Right lobe of liver (tissue), 4 donors: ENCODE measurements around the gene EDARADD.

ENCODE experiments used
- POLR2A ChIP-seq: fragments of 450-650 bp; IDR thresholded peaks from one replicate; pipeline ENCODE4 v1.6.1; 2017; ENCODE audit warnings: antibody characterized with exemption, mild to moderate bottlenecking
- TF ChIP-seq, protein P1 (sequence below), 4 donors: fragments of 200-600 bp in 3 of 4; fragments of 450-650 bp in 1 of 4; IDR thresholded peaks; one replicate each; pipeline versions ENCODE4 v1.5.1 to v1.8.0; 2016 to 2022; ENCODE audit warnings: antibody characterized with exemption in 4 of 4, mild to moderate bottlenecking in 2 of 4
- donor health status: DM: no; HTN: no; CAD: no.
- donor health status: DM: no; HTN: no; CAD: no.
- donor health status: DM: no; HTN: yes; CAD: no.

DNA sequence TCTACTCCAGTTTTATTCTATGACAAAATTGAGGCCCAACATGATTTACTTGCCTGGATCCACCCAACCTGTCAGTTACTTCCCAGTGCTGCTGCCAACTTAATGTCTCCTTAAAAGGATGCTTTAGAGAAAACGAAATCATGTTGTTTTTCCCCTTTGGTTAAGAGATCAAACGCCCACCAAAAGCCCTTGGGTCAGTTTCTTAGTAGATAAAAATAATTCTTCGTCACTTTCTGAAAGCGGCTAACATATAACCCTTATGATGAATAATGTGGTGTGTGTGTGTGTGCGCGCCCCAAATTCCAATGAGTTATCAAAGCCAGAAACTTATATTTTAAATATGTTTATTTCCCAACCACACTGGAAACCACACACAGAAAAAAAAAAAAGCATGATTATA lies 77.0 kb downstream of the EDARADD start:
- TF ChIP-seq, protein P1, sequence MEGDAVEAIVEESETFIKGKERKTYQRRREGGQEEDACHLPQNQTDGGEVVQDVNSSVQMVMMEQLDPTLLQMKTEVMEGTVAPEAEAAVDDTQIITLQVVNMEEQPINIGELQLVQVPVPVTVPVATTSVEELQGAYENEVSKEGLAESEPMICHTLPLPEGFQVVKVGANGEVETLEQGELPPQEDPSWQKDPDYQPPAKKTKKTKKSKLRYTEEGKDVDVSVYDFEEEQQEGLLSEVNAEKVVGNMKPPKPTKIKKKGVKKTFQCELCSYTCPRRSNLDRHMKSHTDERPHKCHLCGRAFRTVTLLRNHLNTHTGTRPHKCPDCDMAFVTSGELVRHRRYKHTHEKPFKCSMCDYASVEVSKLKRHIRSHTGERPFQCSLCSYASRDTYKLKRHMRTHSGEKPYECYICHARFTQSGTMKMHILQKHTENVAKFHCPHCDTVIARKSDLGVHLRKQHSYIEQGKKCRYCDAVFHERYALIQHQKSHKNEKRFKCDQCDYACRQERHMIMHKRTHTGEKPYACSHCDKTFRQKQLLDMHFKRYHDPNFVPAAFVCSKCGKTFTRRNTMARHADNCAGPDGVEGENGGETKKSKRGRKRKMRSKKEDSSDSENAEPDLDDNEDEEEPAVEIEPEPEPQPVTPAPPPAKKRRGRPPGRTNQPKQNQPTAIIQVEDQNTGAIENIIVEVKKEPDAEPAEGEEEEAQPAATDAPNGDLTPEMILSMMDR (IDR thresholded peaks at IDR 0.05): no peak
- TF ChIP-seq POLR2A: no peak
